Stimulated activated CD8-positive, alpha-beta memory T cell treated with anti-CD3 and anti-CD28 coated beads, Interleukin-2, amount 100 ng/mL, for 48 hours (primary cell): ENCODE results near the gene PPP2R3C.
"Not testable (repeated sequence)": the region's sequence is repeated elsewhere in the genome, so short reads cannot be mapped to it uniquely, and the experiment has no call there.

Experiments
- DNase-seq, 2 donors: peaks; one replicate each; pipeline ENCODE4 v3.0.0-alpha.2; 2020; ENCODE audit warnings: low read depth in 2 of 2

PPP2R3C gene

DNA sequence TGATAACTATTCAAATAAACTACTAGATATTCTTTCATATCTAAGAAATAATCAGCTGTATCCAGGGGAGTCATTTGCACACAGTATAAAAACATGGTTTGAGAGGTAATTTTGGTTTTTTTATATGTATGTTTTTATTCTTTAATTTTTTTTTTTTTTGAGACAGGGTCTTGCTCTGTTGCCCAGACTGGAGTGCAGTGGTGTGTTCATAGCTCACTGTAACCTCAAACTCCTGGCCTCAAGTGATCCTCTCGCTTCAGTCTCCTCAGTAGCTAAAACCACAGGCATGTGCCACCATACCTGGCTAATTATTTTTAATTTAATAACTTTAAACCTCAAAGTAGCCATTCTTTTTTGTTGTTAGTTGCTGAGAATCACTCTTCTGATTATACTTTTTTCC is 2.3 kb upstream of the PPP2R3C start:
- no peak for DNase-seq

DNA sequence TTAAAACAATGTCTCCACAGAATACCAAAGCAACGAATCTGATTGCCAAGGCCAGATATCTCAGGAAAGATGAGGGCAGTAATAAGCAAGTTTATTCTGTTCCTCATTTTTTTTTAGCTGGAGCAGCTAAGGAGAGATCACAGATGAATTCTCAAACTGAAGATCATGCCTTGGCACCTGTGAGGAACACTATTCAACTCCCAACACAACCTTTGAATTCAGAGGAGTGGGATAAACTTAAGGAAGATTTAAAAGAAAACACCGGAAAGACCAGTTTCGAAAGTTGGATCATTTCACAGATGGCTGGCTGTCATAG is 1.6 kb upstream of the PPP2R3C start:
- no peak for DNase-seq

GRCh38 chr14:35122696-35123387 is 1.1 kb upstream of the PPP2R3C start:
- DNase-seq: no peak

DNA sequence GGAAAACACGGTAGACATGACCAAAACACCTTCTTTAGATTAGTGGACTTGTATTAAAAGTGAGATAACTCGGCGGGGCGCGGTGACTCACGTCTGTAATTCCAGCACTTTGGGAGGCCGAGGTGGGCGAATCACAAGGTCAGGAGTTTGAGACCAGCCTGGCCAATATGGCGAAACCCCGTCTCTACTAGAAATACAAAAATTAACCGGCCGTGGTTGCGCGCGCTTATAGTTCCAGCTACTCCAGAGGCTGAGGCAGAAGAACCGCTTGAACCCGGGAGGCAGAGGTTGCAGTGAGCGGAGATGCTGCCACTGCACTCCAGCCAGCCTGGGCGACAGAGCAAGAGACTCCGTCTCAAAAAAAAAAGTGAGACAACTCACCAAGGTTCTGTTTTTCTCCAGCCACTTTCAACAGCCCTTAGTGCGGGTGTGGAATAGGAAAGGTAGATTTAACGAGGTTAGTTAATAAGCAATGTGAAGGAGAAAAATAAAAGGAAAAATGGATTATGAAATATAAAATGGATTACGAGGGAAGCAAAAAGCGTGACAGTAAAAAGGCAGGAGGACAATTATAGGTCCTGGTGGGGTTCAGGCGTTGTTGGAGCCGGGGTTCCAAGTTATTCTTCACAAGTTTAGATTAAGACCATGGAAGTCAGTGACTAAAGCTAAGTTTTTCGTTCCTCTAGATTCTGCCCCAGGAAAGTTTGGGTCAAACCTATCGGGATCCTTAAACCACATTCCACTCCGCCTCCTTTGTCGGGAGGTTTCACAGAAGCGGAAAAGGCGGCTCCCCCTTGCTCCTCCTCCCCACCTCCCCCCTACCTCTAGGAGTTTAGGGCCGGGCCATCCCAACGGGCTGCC is 534 bp downstream of the PPP2R3C start:
- DNase-seq: no peak

GRCh38 chr14:35117112-35117511 is 4.7 kb downstream of the PPP2R3C start:
- DNase-seq: no peak

DNA sequence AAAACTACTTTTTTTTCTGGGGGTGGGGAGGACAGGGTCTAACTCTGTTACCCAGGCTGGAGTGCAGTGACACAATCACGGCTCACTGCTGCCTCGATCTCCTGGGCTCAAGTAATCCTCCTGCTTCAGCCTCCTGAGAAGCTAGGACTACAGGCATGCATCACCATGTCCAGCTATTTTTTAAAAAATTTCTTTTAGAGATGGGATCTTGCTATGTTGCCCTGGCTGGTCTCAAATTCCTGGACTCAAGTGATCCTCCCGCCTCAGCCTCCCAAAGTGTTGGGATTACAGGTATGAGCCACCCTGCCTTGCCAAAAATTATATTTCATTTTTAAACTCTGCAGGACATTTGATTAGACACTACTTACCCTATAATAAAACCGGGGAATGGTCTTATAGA is 5.5 kb downstream of the PPP2R3C start:
- no peak for DNase-seq

GRCh38 chr14:35114036-35114435 is 7.8 kb downstream of the PPP2R3C start:
- DNase-seq: no peak

GRCh38 chr14:35113308-35113950 is 8.4 kb downstream of the PPP2R3C start:
- DNase-seq: no peak

- DNase-seq: no peak
These were observed 9.1 kb downstream of the PPP2R3C start for GRCh38 chr14:35112641-35113040.

- no peak for DNase-seq
These were observed 13.9 kb downstream of the PPP2R3C start for GRCh38 chr14:35107866-35108265.

DNA sequence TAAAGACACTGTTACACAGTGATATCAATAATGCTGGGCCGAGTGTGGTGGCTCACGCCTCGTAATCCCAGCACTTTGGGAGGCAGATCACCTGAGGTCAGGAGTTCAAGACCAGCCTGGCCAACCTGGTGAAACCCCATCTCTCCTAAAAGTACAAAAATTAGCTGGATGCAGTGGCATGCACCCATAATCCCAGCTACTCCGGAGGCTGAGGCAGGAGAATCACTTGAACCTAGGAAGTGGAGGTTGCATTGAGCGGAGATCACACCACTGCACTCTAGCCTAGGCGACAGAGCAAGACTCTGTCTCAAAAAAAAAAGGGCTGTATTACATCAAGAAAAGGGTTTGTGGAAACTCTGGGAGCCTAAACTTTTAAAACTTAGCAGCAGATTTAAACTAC is 27.1 kb downstream of the PPP2R3C start:
- not testable (repeated sequence) for DNase-seq

- no peak for DNase-seq
These were observed 33.3 kb downstream of the PPP2R3C start for GRCh38 chr14:35088514-35088913.

GRCh38 chr14:35085441-35085840 is 36.3 kb downstream of the PPP2R3C start:
- no peak for DNase-seq

DNA sequence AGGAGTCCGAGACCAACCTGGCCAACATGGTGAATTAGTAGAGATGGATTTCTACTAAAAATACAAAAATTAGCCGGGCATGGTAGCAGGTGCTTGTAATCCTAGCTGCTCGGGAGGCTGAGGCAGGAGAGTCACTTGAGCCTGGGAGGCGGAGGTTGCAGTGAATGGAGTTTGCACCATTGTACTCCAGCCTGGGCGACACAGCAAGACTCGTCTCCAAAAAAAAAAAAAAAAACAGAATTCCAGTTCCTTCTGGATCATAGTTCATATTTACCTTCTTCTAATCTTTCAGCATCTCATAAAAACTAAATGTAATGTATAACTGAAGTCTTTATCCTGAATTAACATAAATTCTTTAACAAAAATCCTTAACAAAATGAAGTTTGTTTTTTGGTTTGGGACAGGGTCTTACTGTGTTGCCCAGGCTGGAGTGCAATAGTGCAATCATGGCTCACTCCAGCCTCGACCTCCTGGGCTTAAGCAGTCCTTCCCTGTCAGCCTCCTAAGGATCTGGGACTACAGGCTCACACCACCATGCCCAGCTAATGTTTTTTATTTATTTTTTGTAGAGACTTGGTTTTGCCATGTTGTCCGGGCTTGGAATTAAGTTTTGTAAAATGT is 38.1 kb downstream of the PPP2R3C start:
- DNase-seq: no peak

DNA sequence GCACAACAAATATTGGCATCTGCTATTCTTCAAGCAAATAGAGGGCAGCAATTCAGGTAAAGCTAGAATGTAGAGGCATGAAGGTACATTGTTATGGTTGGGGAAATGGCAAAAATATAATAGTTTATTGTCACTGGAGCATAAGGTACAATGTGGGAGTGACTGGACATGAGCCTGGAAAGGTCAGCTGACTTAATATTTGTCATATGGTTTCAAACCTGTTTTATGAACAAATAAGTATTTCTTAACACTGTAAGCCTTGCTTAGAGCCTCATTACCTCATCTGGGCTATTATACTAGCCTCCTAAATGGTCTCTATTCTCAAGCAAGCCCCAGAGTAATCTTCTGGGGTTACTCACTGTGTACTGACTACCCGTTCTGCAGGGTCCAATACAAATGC is 42.0 kb downstream of the PPP2R3C start:
- DNase-seq: no peak

GRCh38 chr14:35078082-35078481 is 43.7 kb downstream of the PPP2R3C start:
- no peak for DNase-seq

GRCh38 chr14:35073486-35073885 is 48.3 kb downstream of the PPP2R3C start:
- no peak for DNase-seq

- DNase-seq: no peak
These were observed 49.6 kb downstream of the PPP2R3C start for GRCh38 chr14:35072226-35072625.

GRCh38 chr14:35068238-35069012 is 53.4 kb downstream of the PPP2R3C start:
- DNase-seq: no peak

DNA sequence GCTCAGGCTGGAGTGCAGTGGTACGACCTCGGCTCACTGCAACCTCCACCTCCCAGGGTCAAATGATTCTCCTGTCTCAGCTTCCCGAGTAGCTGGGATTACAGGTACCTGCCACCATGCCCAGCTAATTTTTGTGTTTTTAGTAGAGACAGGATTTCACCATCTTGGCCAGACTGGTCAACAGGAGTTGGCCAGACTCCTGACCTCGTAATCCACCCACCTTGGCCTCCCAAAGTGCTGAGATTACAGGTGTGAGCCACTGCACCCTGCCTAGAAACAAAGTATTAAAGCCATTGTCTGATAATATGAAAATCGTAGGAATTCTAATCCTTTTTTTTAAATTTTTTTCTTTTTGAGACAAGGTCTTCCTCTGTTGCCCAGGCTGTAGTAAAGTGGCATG is 56.1 kb downstream of the PPP2R3C start:
- not testable (repeated sequence) for DNase-seq

DNA sequence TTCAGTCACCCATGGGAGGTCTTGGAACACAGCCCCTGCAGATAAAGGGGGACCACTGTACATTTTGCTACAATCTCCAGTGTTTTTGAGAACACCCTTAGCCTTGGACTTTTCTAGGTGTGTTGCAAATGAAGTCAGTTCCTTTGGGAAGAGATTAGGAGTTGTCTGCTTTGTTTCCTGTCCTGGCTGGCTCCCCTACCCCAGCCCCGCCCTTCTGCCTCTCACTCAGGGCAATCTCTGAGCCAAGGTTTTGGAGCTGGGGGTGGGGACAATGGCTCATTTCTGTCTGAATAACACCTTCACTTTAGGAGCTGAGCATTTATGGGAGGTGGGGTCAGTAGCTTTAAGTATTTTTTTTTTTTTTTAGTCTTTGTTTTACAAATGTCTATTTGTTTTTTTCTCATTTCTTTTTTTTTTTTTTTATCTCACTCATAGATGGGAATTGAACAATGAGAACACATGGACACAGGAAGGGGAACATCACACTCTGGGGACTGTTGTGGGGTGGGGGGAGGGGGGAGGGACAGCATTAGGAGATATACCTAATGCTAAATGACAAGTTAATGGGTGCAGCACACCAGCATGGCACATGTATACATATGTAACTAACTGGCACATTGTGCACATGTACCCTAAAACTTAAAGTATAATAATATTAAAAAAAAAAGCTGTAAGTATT is 60.5 kb downstream of the PPP2R3C start:
- DNase-seq: not testable (repeated sequence)
